ENCODE data around the gene MAB21L2. TPM values are rescaled to one million over a fixed set of nuclear protein-coding genes. Genes with fewer than 3 reads are reported as not detected.
"Not testable (repeated sequence)": the region's sequence is repeated elsewhere in the genome, so short reads cannot be mapped to it uniquely, and the experiment has no call there.

MAB21L2 gene
- total and polyA plus RNA-seq, 10 donors: not detected

- Histone ChIP-seq H3K4me1 (no peaks in the 10 kb centered on the region), H3K27me3 (replicated peaks in 1 of 7) (no peaks in the 10 kb centered on the region), H3K27ac (no peak overlapping the region), H3K36me3 (peaks cover 0 to 12% (median 6%) of the 10 kb centered on the region in 6 donors), H3K4me3 (no peak overlapping the region), H3K9me3 (peaks cover 0 to 13% (median 9%) of the 10 kb centered on the region in 8 donors)
- intact Hi-C loops (cut with DNase I; ENCODE audit: low total_unique reads): no loop called here
- 97 to 99% (median 98%) methylated on average over 2 of the region's 2 CpGs for WGBS, 5 donors
- DNase-seq: no peak
- TF ChIP-seq POLR2A (IDR thresholded peaks at IDR 0.05) (no peak), CTCF (IDR thresholded peaks at IDR 0.05 in 8 of 11, conservative IDR thresholded peaks at IDR 0.05 in 3 of 11) (no peak), POLR2AphosphoS5 (IDR thresholded peaks at IDR 0.05) (no peak)
Measured at GRCh38 chr4:150562250-150562649, 19.7 kb upstream of the MAB21L2 start.

GRCh38 chr4:150562751-150563150 lies 19.2 kb upstream of the MAB21L2 start:
- no peak for TF ChIP-seq POLR2AphosphoS5 (IDR thresholded peaks at IDR 0.05)
- TF ChIP-seq CTCF (IDR thresholded peaks at IDR 0.05 in 8 of 11, conservative IDR thresholded peaks at IDR 0.05 in 3 of 11): no peak
- TF ChIP-seq POLR2A (IDR thresholded peaks at IDR 0.05): no peak
- Histone ChIP-seq H3K9me3 (peaks cover 0 to 13% (median 9%) of the 10 kb centered on the region in 8 donors), H3K4me1 (no peaks in the 10 kb centered on the region), H3K27ac (no peak overlapping the region), H3K36me3 (peaks cover 0 to 12% (median 6%) of the 10 kb centered on the region in 6 donors), H3K27me3 (replicated peaks in 1 of 7) (no peaks in the 10 kb centered on the region), H3K4me3 (no peak overlapping the region)
- intact Hi-C loops (cut with DNase I; ENCODE audit: low total_unique reads): no loop called here
- no peak for DNase-seq

GRCh38 chr4:150564967-150565366 lies 17.0 kb upstream of the MAB21L2 start:
- H3K27ac ChIP-seq; H3K4me1 ChIP-seq; DNase-seq; H3K27me3 ChIP-seq (replicated peaks in 1 of 7); intact Hi-C loops (cut with DNase I; ENCODE audit: low total_unique reads); H3K4me3 ChIP-seq: not testable (repeated sequence)
- 91 to 99% (median 95%) methylated on average over 2 of the region's 2 CpGs for WGBS, 5 donors
- Histone ChIP-seq H3K9me3 (peaks cover 0 to 13% (median 9%) of the 10 kb centered on the region in 8 donors), H3K36me3 (peaks cover 0 to 17% (median 6%) of the 10 kb centered on the region in 6 donors)

- Histone ChIP-seq H3K27me3 (replicated peaks in 1 of 7) (no peaks in the 10 kb centered on the region), H3K4me1 (no peaks in the 10 kb centered on the region), H3K27ac (no peak overlapping the region), H3K36me3 (peaks cover 0 to 22% (median 6%) of the 10 kb centered on the region in 6 donors), H3K9me3 (peaks cover 0 to 13% (median 9%) of the 10 kb centered on the region in 8 donors), H3K4me3 (no peak overlapping the region)
- no peak for DNase-seq
- intact Hi-C loops (cut with DNase I; ENCODE audit: low total_unique reads): no loop called here
- WGBS, 5 donors: 90 to 94% (median 91%) methylated on average over 3 of the region's 3 CpGs
- TF ChIP-seq POLR2A (IDR thresholded peaks at IDR 0.05): no peak
- no peak for TF ChIP-seq CTCF (IDR thresholded peaks at IDR 0.05 in 8 of 11, conservative IDR thresholded peaks at IDR 0.05 in 3 of 11)
- TF ChIP-seq POLR2AphosphoS5 (IDR thresholded peaks at IDR 0.05): no peak
Measured at GRCh38 chr4:150567070-150567469, 14.9 kb upstream of the MAB21L2 start.

Measured in spleen (tissue), 11 donors.